Left hindlimb (tissue), 1 donor: ENCODE results near the gene DNM3.
A peak's percentile ranks its signal among the peaks of the same experiment; 100 is the strongest.

Experiments
- DNase-seq: peaks from one replicate; pipeline ENCODE4 v3.0.0-alpha.2; 2018

The DNM3 gene

GRCh38 chr1:172120381-172120780 is 279.1 kb downstream of the DNM3 start:
- DNase-seq, result no peak

GRCh38 chr1:172121081-172121717 is 279.9 kb downstream of the DNM3 start:
- no peak for DNase-seq

GRCh38 chr1:172122381-172122780 is 281.1 kb downstream of the DNM3 start:
- DNase-seq, result no peak

DNA sequence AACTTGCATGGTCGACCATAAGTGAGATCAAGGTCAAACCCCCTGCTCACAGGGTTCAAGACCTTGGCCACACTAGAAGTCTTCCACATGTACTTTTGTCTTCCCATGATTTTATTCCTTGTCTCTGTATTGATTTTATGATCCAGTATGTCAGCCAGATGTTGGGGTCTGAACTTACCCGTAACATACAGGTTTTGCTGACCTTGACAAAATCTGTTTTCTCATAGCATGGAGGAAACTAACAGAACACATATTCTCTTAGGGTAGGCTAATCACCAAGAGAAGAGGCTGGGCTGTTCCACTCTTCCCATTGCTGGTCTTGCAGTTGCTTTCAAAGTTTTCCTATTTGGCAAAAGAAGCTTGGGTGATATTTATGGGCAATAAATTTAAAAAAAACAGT is 284.0 kb downstream of the DNM3 start:
- DNase-seq, result no peak

DNA sequence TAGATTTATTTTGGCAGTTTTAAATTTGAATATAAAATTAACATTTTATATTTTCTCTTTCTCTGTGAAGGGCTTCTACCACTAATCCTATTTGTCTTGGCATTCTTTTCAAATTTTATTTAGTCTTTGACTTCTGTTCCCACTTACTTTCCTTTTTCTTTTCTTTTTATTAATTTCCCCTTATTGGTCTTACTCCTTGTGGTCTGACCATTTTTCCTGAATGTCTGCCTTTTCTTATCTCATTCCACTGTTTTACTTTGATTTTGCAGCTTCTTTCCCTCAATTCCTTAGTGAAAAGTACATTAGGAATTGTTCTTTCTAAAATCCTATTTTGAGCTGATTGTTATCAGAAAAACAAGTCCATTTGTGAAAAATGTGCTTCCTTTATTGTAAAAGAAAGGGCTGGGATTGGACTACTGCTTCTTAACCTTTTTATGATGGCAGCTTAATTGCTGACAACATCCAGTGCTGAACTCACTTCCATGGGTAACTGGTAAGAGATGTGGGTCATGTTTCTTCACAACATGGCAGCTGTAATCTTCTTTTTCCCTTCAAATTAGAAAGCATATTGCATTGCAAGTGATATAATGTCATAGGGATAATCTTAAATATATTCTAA is 284.6 kb downstream of the DNM3 start:
- DNase-seq, result no peak

GRCh38 chr1:172132836-172133235 is 291.5 kb downstream of the DNM3 start:
- DNase-seq, result no peak

DNA sequence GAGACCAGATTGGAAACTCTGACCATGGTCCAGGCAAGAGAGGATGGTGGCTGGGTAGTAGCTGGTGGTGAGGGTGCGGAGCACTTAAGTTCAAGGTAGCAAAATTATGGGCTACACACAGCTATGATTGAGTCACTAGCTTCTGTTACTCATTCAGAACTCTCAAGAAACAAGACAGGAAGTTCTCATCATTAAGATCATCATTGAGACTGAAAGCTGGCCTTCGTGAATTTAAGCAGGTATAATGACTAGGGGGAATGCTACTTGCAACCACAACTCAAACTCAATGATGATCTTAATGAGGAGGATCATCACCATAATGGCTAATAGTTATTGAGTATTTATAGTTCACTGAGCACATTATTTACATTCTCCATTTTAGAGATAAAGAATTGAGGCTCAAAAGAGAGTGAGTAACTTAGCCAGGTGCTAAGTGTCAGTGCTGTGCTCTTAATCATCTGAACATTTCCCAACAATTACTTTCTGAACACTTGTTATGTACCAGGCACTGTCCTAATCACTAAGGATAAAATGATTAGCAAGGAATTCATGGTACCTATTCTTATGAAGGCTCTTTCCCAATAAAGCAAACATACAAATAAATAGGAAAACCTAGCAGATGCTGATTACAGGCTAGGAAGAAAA is 292.9 kb downstream of the DNM3 start:
- no peak for DNase-seq

DNA sequence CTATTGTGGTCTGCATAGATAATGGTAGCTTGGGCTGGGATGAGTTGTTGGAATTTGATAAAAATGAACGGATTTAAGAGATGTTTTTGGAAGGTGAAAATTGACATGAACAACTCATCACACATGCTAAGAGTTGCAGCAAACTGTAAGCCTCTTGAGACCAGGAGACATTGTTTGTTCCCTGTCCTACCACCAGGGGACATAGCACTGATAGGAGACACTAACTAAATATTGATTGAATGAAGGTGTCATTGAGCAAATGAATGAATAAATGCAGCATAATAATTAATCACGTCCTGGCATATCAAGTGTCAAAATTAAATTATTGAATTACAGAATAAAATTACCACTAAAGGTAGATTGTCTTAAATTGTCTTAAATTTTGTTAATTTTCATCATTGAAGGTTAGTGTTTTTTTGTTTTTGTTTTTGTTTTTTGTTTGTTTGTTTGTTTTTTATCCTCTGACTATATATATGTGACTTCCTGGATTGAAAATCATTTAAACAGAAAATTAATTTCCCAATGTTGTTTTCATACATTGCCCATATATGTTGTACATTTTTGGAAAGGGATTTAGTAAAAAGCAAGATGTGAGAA is 293.9 kb downstream of the DNM3 start:
- no peak for DNase-seq

DNA sequence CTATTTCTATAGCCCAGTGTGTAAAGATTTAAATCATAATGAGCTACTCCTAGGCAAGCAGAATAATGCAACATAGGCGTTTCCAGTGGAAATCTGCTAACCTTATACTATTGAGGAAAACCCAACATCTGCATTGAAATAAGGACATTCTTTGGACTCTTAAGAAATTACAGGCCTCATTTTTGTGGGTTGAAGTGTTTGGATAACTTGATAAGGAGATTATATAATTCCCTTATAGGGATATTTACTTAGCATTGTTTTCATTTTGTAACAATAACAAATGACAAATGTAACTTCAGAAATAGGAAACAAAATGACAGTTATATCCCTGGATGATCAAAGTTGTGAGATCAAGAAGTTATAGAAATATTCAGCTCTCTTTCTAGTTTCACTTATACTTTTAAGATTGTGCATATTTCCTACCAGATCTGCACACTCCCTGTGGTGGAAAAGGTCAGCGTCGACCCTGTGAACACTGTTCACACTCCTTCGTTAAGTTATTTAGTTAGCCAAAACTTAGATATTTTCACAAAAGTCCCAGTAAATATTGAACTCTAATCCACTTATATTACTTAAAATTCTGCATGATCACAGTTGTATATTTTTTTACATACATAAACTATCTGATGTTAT is 294.8 kb downstream of the DNM3 start:
- DNase-seq, result no peak

DNA sequence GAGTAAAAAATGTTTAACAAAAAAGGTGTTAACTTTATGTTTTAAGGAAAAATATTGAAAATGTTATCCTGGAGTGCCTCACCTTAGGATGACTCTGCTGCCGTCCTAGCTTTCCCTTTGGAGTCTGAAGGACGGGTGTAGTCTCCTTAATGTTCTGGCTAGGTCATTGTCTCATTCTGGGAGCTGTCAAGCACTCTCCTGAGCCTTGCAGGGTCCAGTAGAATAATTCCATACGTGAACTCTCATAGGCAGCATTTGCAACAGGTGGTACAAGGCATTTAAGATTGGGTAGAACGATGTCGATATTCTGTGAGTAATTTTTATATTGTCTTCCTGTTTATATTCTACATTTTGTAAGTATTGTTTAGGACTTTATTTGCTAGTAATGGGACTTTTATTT is 295.6 kb downstream of the DNM3 start:
- DNase-seq, result peak; percentile 52

GRCh38 chr1:172137703-172138454 is 296.6 kb downstream of the DNM3 start:
- DNase-seq, result no peak

DNA sequence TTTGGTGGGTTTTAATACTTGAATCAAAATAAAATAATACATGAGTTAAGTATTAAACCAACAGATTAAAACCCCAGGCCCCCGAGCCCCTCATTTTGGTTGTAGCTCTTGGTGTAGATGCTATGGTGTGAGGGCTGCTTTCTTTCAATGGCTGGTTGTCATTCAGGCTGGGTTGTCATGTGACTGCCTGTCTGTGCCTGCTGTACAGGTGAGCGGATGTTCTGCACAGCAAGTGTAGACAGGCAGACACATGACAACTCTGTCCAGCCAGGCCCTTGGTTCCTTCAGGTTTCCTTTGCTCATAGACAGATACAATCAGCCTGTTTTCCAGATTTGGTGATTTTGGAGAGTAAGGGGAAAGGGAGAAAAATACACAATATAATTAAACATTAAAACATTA is 297.3 kb downstream of the DNM3 start:
- peak; percentile 53 for DNase-seq

GRCh38 chr1:172139196-172139595 is 297.9 kb downstream of the DNM3 start:
- no peak for DNase-seq

GRCh38 chr1:172140072-172140471 is 298.8 kb downstream of the DNM3 start:
- DNase-seq, result no peak

- no peak for DNase-seq
These were observed 299.3 kb downstream of the DNM3 start for GRCh38 chr1:172140591-172140990.

GRCh38 chr1:172141341-172141881 is 300.1 kb downstream of the DNM3 start:
- no peak for DNase-seq

- no peak for DNase-seq
These were observed 301.0 kb downstream of the DNM3 start for GRCh38 chr1:172142324-172142723.

DNA sequence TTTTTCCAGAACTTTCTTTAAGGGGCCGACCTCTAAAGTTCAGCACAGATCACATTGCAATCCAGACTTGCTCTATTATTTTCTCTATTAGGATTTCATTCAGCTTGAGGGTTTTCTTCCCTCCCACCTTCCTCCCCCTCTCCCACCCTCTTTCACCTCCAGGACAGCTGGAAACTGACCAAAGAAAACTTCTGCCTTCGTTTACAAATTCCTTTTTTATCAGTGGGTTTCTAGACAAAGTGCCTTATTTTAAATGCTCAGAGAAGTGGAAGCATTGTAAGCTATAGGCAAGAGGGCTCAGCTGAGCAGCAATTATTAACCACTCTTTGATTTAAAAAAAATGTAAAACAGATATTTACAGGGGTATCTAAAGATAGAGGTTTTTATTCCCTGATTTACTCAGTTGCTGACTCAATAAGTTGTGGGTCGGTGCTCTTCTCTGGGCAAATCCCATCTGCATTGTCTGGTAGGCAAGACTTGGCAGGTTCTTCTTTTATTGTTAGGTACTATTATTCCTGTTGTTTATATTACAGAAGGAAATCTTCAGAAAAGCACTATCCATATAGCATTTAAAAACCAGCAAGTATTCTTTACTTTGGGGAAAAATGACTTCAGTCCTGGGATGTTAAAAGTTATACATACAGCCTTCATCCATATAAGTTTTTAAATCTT is 302.2 kb downstream of the DNM3 start:
- DNase-seq, result peak; percentile 60

GRCh38 chr1:172144445-172145061 is 303.3 kb downstream of the DNM3 start:
- DNase-seq, result peak; percentile 98

GRCh38 chr1:172145231-172145651 is 303.9 kb downstream of the DNM3 start:
- DNase-seq, result peak; percentile 82

- no peak for DNase-seq
These were observed 304.4 kb downstream of the DNM3 start for GRCh38 chr1:172145656-172146055.
